Keratinocyte (primary cell): ENCODE results near the gene CYP11A1. TPM values are rescaled to one million over a fixed set of nuclear protein-coding genes. Genes with fewer than 3 reads are reported as not detected.

Experiments used
- DNase-seq: peaks from one replicate; pipeline ENCODE4 v3.0.0-alpha.2; 2011; ENCODE audit warnings: low read depth, missing footprints, low spot score
- FAIRE-seq: peaks from 2 replicates; lab custom pipeline; 2011; peaks lifted over from hg19 to GRCh38; lab: Jason Lieb, UNC
- H2AFZ ChIP-seq: 2 replicates; pipeline ENCODE4 v1.6.0; 2012; ENCODE audit warnings: low read length, control low read depth, inconsistent platforms; ENCODE audit not compliant: control insufficient read depth
- H3K27ac ChIP-seq: 2 replicates; pipeline ENCODE4 v1.5.1; 2011; ENCODE audit warnings: low read length; ENCODE audit not compliant: control insufficient read depth, insufficient read depth
- H3K27me3 ChIP-seq: 3 replicates; pipeline ENCODE4 v1.6.0; 2011; ENCODE audit warnings: low read length; ENCODE audit not compliant: control insufficient read depth, insufficient read depth; ENCODE audit errors: extremely low read depth
- H3K36me3 ChIP-seq, 2 experiments: 2 replicates in 1 of 2; 3 replicates in 1 of 2; pipeline ENCODE4 v1.5.1; 2011; ENCODE audit warnings: low read length in 2 of 2, mild to moderate bottlenecking in 1 of 2; ENCODE audit not compliant: control insufficient read depth in 2 of 2, insufficient read depth in 2 of 2; ENCODE audit errors: extremely low read depth in 1 of 2
- H3K4me1 ChIP-seq: 3 replicates; pipeline ENCODE4 v1.5.1; 2011; ENCODE audit warnings: low read length; ENCODE audit not compliant: control insufficient read depth, insufficient read depth; ENCODE audit errors: extremely low read depth
- H3K4me2 ChIP-seq: 3 replicates; pipeline ENCODE4 v1.6.0; 2011; ENCODE audit warnings: low read depth, low read length; ENCODE audit not compliant: control insufficient read depth, insufficient read depth; ENCODE audit errors: extremely low read depth
- H3K4me3 ChIP-seq, 3 experiments: fragments of 200-600 bp in 1 of 3; sonication (generic) in 1 of 3; 2 replicates in 2 of 3; 3 replicates in 1 of 3; pipeline ENCODE4 v1.5.1; 2011 to 2016; ENCODE audit warnings: low read length in 3 of 3, mild to moderate bottlenecking in 3 of 3, control low read depth in 2 of 3, inconsistent platforms in 1 of 3, low read depth in 1 of 3, mixed read lengths in 1 of 3, mixed run types in 1 of 3, moderate library complexity in 1 of 3; ENCODE audit not compliant: control insufficient read depth in 2 of 3, insufficient read depth in 2 of 3; ENCODE audit errors: extremely low read depth in 1 of 3
- H3K79me2 ChIP-seq: 2 replicates; pipeline ENCODE4 v1.6.0; 2012; ENCODE audit warnings: low read length; ENCODE audit not compliant: control insufficient read depth, insufficient read depth
- H3K9ac ChIP-seq: 3 replicates; pipeline ENCODE4 v1.6.0; 2011; ENCODE audit warnings: low read length; ENCODE audit not compliant: control insufficient read depth, insufficient read depth; ENCODE audit errors: extremely low read depth
- H3K9me1 ChIP-seq: 3 replicates; pipeline ENCODE4 v1.6.0; 2011; ENCODE audit warnings: low read length; ENCODE audit not compliant: control insufficient read depth, insufficient read depth; ENCODE audit errors: extremely low read depth
- H3K9me3 ChIP-seq: 2 replicates; pipeline ENCODE4 v1.5.1; 2012; ENCODE audit warnings: low read depth, low read length; ENCODE audit not compliant: control insufficient read depth
- H4K20me1 ChIP-seq: 3 replicates; pipeline ENCODE4 v1.6.0; 2011; ENCODE audit warnings: low read length; ENCODE audit not compliant: control insufficient read depth, insufficient read depth; ENCODE audit errors: extremely low read depth
- CTCF ChIP-seq, 3 experiments: IDR thresholded peaks in 1 of 3; conservative IDR thresholded peaks in 1 of 3; optimal IDR thresholded peaks in 1 of 3; 2 replicates in 2 of 3; 3 replicates in 1 of 3; pipeline versions ENCODE3 to v1.5.1; 2011; ENCODE audit warnings: low read length in 3 of 3, mild to moderate bottlenecking in 3 of 3, moderate library complexity in 2 of 3, control low read depth in 1 of 3, inconsistent platforms in 1 of 3; ENCODE audit not compliant: insufficient read depth in 2 of 3; ENCODE audit errors: extremely low read depth in 1 of 3
- EZH2 ChIP-seq: IDR thresholded peaks from one replicate; pipeline ENCODE4 v1.6.1; 2012; ENCODE audit warnings: inconsistent platforms, mild to moderate bottlenecking, low read length, moderate library complexity
- dilution Hi-C: fragments of 300-500 bp; cut with MboI; formaldehyde crosslinking; loops from one replicate; pipeline ENCODE4 v1.7.0; 2020; ENCODE audit warnings: low sequenced_read_pairs; ENCODE audit not compliant: extremely low pct_ligation_motif_present
- polyA plus RNA-seq, 5 experiments: library from polyadenylated mRNA; depleted of rRNA in 3 of 5; stranded (reverse) in 3 of 5; stranded (forward) in 1 of 5; unstranded in 1 of 5; fragments of >200 nt; gene quantifications; 1 replicate in 1 of 5; 2 replicates in 3 of 5; 3 replicates in 1 of 5; pipeline versions ENCODE4 v1.2.1 to v1.2.3, GENCODE V29; 2011 to 2012; ENCODE audit warnings: missing spikeins in 2 of 5, low read depth in 1 of 5, low replicate concordance in 1 of 5

Gene CYP11A1
- polyA plus RNA-seq, 1 donor (not counting 4 experiments of a cell fraction or from before 2014, with no cell fraction given) = not detected

- Histone ChIP-seq H3K4me3 (no peak overlapping the region), H3K36me3 (no peaks in the 10 kb centered on the region), H3K9ac (no peak overlapping the region), H4K20me1 (no peaks in the 10 kb centered on the region), H3K9me3 (no peaks in the 10 kb centered on the region), H3K27me3 (no peaks in the 10 kb centered on the region), H3K4me2 (no peak overlapping the region), H3K4me1 (peaks cover 37% of the 10 kb centered on the region), H2AFZ (no peak overlapping the region), H3K27ac (no peak overlapping the region), H3K9me1 (no peaks in the 10 kb centered on the region), H3K79me2 (no peaks in the 10 kb centered on the region)
- FAIRE-seq (no peak), DNase-seq (no peak)
- TF ChIP-seq EZH2 (no peak), CTCF (optimal IDR thresholded peaks at IDR 0.05 in 1 of 3, IDR thresholded peaks at IDR 0.05 in 1 of 3, conservative IDR thresholded peaks at IDR 0.05 in 1 of 3; ENCODE audit: extremely low read depth in 1 of 3, insufficient read depth in 2 of 3, low read length in 3 of 3) (no peak)
- dilution Hi-C loops = no loop called here
Observed at GRCh38 chr15:74389241-74390048, 22.0 kb upstream of the CYP11A1 start.

GRCh38 chr15:74388363-74388951 is 21.0 kb upstream of the CYP11A1 start:
- Histone ChIP-seq H4K20me1 (no peaks in the 10 kb centered on the region), H3K9me3 (no peaks in the 10 kb centered on the region), H3K9ac (no peak overlapping the region), H3K4me3 (no peak overlapping the region), H3K9me1 (no peaks in the 10 kb centered on the region), H3K4me1 (peaks cover 46% of the 10 kb centered on the region), H3K27ac (no peak overlapping the region), H3K27me3 (no peaks in the 10 kb centered on the region), H3K36me3 (no peaks in the 10 kb centered on the region), H2AFZ (no peak overlapping the region), H3K79me2 (no peaks in the 10 kb centered on the region), H3K4me2 (no peak overlapping the region)
- FAIRE-seq = no peak
- dilution Hi-C loops = no loop called here
- no peak for DNase-seq
- TF ChIP-seq CTCF (optimal IDR thresholded peaks at IDR 0.05 in 1 of 3, IDR thresholded peaks at IDR 0.05 in 1 of 3, conservative IDR thresholded peaks at IDR 0.05 in 1 of 3; ENCODE audit: extremely low read depth in 1 of 3, insufficient read depth in 2 of 3, low read length in 3 of 3) = no peak
- TF ChIP-seq EZH2 = no peak
